Stimulated activated CD8-positive, alpha-beta memory T cell treated with anti-CD3 and anti-CD28 coated beads, Interleukin-2, amount 100 ng/mL, for 1 hour (primary cell): ENCODE measurements around the gene PRKAA1.

Experiments
- DNase-seq, 2 donors: peaks; one replicate each; pipeline ENCODE4 v3.0.0-alpha.2; 2020; ENCODE audit warnings: low read depth in 2 of 2

Gene PRKAA1

GRCh38 chr5:40798012-40798800 lies at the start of gene PRKAA1:
Gene PRKAA1 (minus strand): TSS chr5:40798374. CDS start chr5:40798189, 185 bp downstream.
- peak; percentile 74 to 85 for DNase-seq

GRCh38 chr5:40847525-40847924 lies 49.4 kb upstream of the PRKAA1 start:
- no peak for DNase-seq

- no peak for DNase-seq
These were observed 48.2 kb upstream of the PRKAA1 start for GRCh38 chr5:40846371-40846770.

- no peak for DNase-seq
These were observed 46.4 kb upstream of the PRKAA1 start for GRCh38 chr5:40844565-40844964.

GRCh38 chr5:40842351-40842750 lies 44.2 kb upstream of the PRKAA1 start:
- DNase-seq = no peak

- DNase-seq = no peak
These were observed 43.1 kb upstream of the PRKAA1 start, which contains the start of gene CARD6 for GRCh38 chr5:40841068-40841805. Gene CARD6 (plus strand): TSS chr5:40841367. CDS start chr5:40841383, 16 bp downstream.

GRCh38 chr5:40838086-40838485 lies 39.9 kb upstream of the PRKAA1 start:
- DNase-seq = no peak

GRCh38 chr5:40834849-40835787 lies 36.9 kb upstream of the PRKAA1 start, which contains the start of gene RPL37:
Gene RPL37 (minus strand): TSS chr5:40835222. CDS start chr5:40835185, 37 bp downstream.
- peak; percentile 68 to 77 for DNase-seq

- DNase-seq = peak in 1 of 2 donors; percentile 19
These were observed 36.2 kb upstream of the PRKAA1 start for GRCh38 chr5:40834391-40834848.

- DNase-seq = no peak
These were observed 35.6 kb upstream of the PRKAA1 start for GRCh38 chr5:40833712-40834229.

- DNase-seq = no peak
These were observed 34.2 kb upstream of the PRKAA1 start for GRCh38 chr5:40832345-40832744.

GRCh38 chr5:40831346-40832210 lies 33.4 kb upstream of the PRKAA1 start:
- no peak for DNase-seq

- DNase-seq = no peak
These were observed 31.8 kb upstream of the PRKAA1 start for GRCh38 chr5:40829748-40830533.

- no peak for DNase-seq
These were observed 30.8 kb upstream of the PRKAA1 start for GRCh38 chr5:40828690-40829661.

GRCh38 chr5:40828021-40828631 lies 30.0 kb upstream of the PRKAA1 start:
- DNase-seq = no peak

- DNase-seq = no peak
These were observed 29.2 kb upstream of the PRKAA1 start for GRCh38 chr5:40827188-40827977.
